ENCODE measurements around the gene FCHSD1. TPM values are rescaled to one million over a fixed set of nuclear protein-coding genes. Genes with fewer than 3 reads are reported as not detected.

Gene FCHSD1
- total and polyA plus RNA-seq, 2 donors (not counting 3 experiments of a cell fraction or from before 2014, with no cell fraction given), result 35.1 to 37.0 TPM

DNA sequence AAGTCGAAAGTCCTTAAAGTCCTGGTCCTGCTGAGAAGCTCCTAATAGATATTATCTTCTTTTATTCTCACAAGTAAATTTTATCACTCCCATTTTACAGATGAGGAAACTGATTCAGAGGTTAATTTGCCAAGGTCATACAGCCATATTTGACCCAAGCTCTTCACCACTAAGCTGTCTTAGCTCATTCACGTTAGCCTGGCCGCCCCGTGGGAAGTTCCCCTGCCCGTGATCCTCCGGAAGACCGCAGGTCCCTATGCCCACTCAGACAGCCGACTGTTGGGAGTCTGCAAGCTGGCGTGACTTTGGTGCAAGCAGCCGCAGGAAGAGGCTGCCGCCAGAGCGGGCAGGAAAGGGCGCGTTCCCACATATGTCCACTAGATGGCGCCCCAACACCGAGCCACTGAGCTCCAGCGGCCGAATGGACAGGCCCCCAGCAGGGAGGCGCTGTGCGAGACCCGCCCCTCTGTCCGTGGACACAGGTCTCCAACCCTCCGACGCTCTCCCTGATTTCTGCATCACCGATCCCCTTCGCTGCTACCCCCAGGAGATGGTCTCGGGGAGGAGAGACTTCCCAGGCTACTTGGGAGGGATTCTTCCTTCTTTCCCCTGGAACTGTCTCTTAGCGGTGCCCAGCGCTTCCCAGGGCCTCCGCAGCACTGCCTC, 40.8 kb upstream of the FCHSD1 start:
- peak; percentile 87 for DNase-seq (ENCODE audit: low read depth, low spot score)
- intact Hi-C loops (cut with micrococcal nuclease) (loop anchor here (1.0 to 2.0 kb wide), 7 partner anchors 10 to 453 kb away; partner anchors contain the start of gene RNF14), dilution Hi-C loops (cut with MboI; ENCODE audit: extremely low pct_ligation_motif_present, low sequenced_read_pairs) (no loop called here)
- peaks cover 21% of the 10 kb centered on the region for H3K4me1 ChIP-seq (ENCODE audit: control insufficient read depth, extremely low read depth, insufficient read depth, low read length)
- H3K9me3 ChIP-seq (replicated peaks; ENCODE audit: control insufficient read depth, insufficient read depth, low read length), result no peaks in the 10 kb centered on the region
- no peaks in the 10 kb centered on the region for H3K27me3 ChIP-seq (ENCODE audit: control insufficient read depth in 2 of 2, insufficient read depth in 2 of 2, low read length in 2 of 2)
- H3K27ac ChIP-seq (ENCODE audit: insufficient read depth, low read depth, low read length), result no peak overlapping the region
- no peaks in the 10 kb centered on the region for H3K36me3 ChIP-seq (ENCODE audit: control insufficient read depth in 2 of 2, extremely low read depth in 1 of 2, insufficient read depth in 2 of 2, low read length in 2 of 2)
- BruUV-seq (replicated peaks), result no TSS peak
- no peak overlapping the region for H3K9ac ChIP-seq (replicated peaks; ENCODE audit: extremely low read depth, insufficient read depth, low read length)
- POLR2A ChIA-PET, result interaction anchor here (0.6 to 1.3 kb wide), 4 partner anchors 9 to 277 kb away, joined by 3 to 8 read pairs (median 4); partner anchors contain the start of gene RNF14
- H2AFZ ChIP-seq (ENCODE audit: low read depth, low read length), result peak overlapping the region; percentile 93
- H3K9me1 ChIP-seq (replicated peaks; ENCODE audit: control insufficient read depth, extremely low read depth, insufficient read depth, low read length), result no peaks in the 10 kb centered on the region
- no peaks in the 10 kb centered on the region for H3K79me2 ChIP-seq (ENCODE audit: control insufficient read depth, insufficient read depth, low read length)
- peak; percentile 94 for FAIRE-seq
- CTCF ChIA-PET, result interaction anchor here (0.6 to 7.7 kb wide), 59 partner anchors 9 to 452 kb away, joined by 3 to 282 read pairs (median 5); partner anchors contain the start of genes ARAP3, DELE1, FCHSD1 and GNPDA1
- TF ChIP-seq, protein P1, sequence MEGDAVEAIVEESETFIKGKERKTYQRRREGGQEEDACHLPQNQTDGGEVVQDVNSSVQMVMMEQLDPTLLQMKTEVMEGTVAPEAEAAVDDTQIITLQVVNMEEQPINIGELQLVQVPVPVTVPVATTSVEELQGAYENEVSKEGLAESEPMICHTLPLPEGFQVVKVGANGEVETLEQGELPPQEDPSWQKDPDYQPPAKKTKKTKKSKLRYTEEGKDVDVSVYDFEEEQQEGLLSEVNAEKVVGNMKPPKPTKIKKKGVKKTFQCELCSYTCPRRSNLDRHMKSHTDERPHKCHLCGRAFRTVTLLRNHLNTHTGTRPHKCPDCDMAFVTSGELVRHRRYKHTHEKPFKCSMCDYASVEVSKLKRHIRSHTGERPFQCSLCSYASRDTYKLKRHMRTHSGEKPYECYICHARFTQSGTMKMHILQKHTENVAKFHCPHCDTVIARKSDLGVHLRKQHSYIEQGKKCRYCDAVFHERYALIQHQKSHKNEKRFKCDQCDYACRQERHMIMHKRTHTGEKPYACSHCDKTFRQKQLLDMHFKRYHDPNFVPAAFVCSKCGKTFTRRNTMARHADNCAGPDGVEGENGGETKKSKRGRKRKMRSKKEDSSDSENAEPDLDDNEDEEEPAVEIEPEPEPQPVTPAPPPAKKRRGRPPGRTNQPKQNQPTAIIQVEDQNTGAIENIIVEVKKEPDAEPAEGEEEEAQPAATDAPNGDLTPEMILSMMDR (IDR thresholded peaks at IDR 0.05; ENCODE audit: extremely low read depth in 1 of 2, insufficient read depth in 1 of 2, low read depth in 1 of 2, low read length in 2 of 2), result peak; percentile 96 to 99
- no peak for TF ChIP-seq EZH2 (IDR thresholded peaks at IDR 0.05; ENCODE audit: borderline replicate concordance, low read depth, low read length, severe bottlenecking)
- no peak for TF ChIP-seq MAX (IDR thresholded peaks at IDR 0.05; ENCODE audit: insufficient read depth, insufficient read length)
- peak; percentile 17 for TF ChIP-seq POLR2AphosphoS5 (IDR thresholded peaks at IDR 0.05; ENCODE audit: insufficient read depth, low read depth, low read length)
- no peak for TF ChIP-seq FOS (IDR thresholded peaks at IDR 0.05; ENCODE audit: borderline replicate concordance, insufficient read depth, low read length)
- H3K4me3 ChIP-seq (replicated peaks in 1 of 3; ENCODE audit: insufficient read depth in 1 of 3, low read depth in 1 of 3, low read length in 3 of 3), result peak overlapping the region in 2 of 3 experiments; percentile 24 to 28
- H3K4me2 ChIP-seq (ENCODE audit: insufficient read depth, low read length), result peak overlapping the region; percentile 71
- H4K20me1 ChIP-seq (replicated peaks; ENCODE audit: control insufficient read depth, extremely low read depth, insufficient read depth, low read length), result no peaks in the 10 kb centered on the region

Measured in endothelial cell of umbilical vein (primary cell).